HepG2 (cell line): ENCODE data around the gene AMHR2. TPM values are rescaled to one million over a fixed set of nuclear protein-coding genes. Genes with fewer than 3 reads are reported as not detected.

Experiments
- ATAC-seq: fragments of 200-7000 bp; cut with Tn5 transposase; 3 replicates; pipeline ENCODE4 v1.9.1; 2020; ENCODE audit warnings: mild to moderate bottlenecking, moderate library complexity
- BruUV-seq: library from RNA; stranded (reverse); fragments of 400-500 nt; replicated peaks from 2 replicates; lab custom pipeline; 2021; lab: Mats Ljungman, UMichigan
- CTCF ChIA-PET: fragments of 300-600 bp; formaldehyde crosslinking; extraction: SDS; loops from one replicate; lab custom pipeline; 2021; ENCODE audit warnings: low total read pairs, inconsistent platforms, low intra/inter-chr PET ratio; lab: Yijun Ruan, JAX
- POLR2A ChIA-PET: fragments of 350-600 bp; sonication (Branson Sonifier 250); formaldehyde crosslinking; loops from one replicate; lab custom pipeline; 2020; ENCODE audit warnings: antibody characterized with exemption, inconsistent platforms; lab: Yijun Ruan, JAX
- DNase-seq: peaks from one replicate; pipeline ENCODE4 v3.0.0-alpha.2; 2015; ENCODE audit warnings: low spot score
- FAIRE-seq: peaks from 3 replicates; lab custom pipeline; 2011; peaks lifted over from hg19 to GRCh38; lab: Jason Lieb, UNC
- H2AFZ ChIP-seq: one replicate; pipeline ENCODE4 v1.6.1; 2011; ENCODE audit warnings: low read length, inconsistent platforms
- H3K27ac ChIP-seq: fragments of 300-600 bp; 3 replicates; pipeline ENCODE4 v1.8.0; 2011; ENCODE audit warnings: mixed run types, mild to moderate bottlenecking, mixed read lengths, low read length, inconsistent platforms; ENCODE audit not compliant: insufficient read depth; ENCODE audit errors: extremely low read length
- H3K27me3 ChIP-seq, 2 experiments: fragments of 200-600 bp in 1 of 2; 2 replicates in 1 of 2; 3 replicates in 1 of 2; pipeline versions ENCODE4 v1.6.0 to v1.8.0; 2011; ENCODE audit warnings: low read length in 2 of 2, mild to moderate bottlenecking in 2 of 2, moderate library complexity in 2 of 2, inconsistent platforms in 1 of 2; ENCODE audit not compliant: insufficient read depth in 2 of 2, control insufficient read depth in 1 of 2
- H3K36me3 ChIP-seq, 2 experiments: fragments of 200-600 bp in 1 of 2; replicated peaks in 1 of 2; 2 replicates in 1 of 2; 3 replicates in 1 of 2; pipeline versions ENCODE4 v1.5.1 to v1.8.0; 2011; ENCODE audit warnings: low read length in 2 of 2, inconsistent platforms in 1 of 2; ENCODE audit not compliant: insufficient read depth in 2 of 2, control insufficient read depth in 1 of 2
- H3K4me1 ChIP-seq: 2 replicates; pipeline ENCODE4 v1.5.1; 2012; ENCODE audit warnings: low read length, inconsistent platforms; ENCODE audit not compliant: insufficient read depth
- H3K4me2 ChIP-seq: 2 replicates; pipeline ENCODE4 v1.6.0; 2011; ENCODE audit warnings: low read depth, low read length, inconsistent platforms
- H3K4me3 ChIP-seq, 3 experiments: fragments of 200-600 bp in 1 of 3; sonication (generic), shearing (Covaris generic) in 1 of 3; replicated peaks in 1 of 3; 2 replicates each; pipeline ENCODE4 v1.5.1; 2011 to 2016; ENCODE audit warnings: low read length in 3 of 3, inconsistent platforms in 2 of 3, low read depth in 2 of 3, mild to moderate bottlenecking in 2 of 3, control low read depth in 1 of 3, mixed read lengths in 1 of 3; ENCODE audit not compliant: insufficient read depth in 1 of 3
- H3K79me2 ChIP-seq: one replicate; pipeline ENCODE4 v1.6.1; 2011; ENCODE audit warnings: low read length, inconsistent platforms; ENCODE audit not compliant: insufficient read depth
- H3K9ac ChIP-seq: 2 replicates; pipeline ENCODE4 v1.6.0; 2011; ENCODE audit warnings: mild to moderate bottlenecking, low read depth, low read length, inconsistent platforms; ENCODE audit not compliant: insufficient read depth
- H3K9me3 ChIP-seq: 2 replicates; pipeline ENCODE4 v1.5.1; 2012; ENCODE audit warnings: mild to moderate bottlenecking, low read length
- H4K20me1 ChIP-seq: 2 replicates; pipeline ENCODE4 v1.6.0; 2011; ENCODE audit warnings: inconsistent platforms, mild to moderate bottlenecking, low read length, moderate library complexity; ENCODE audit not compliant: insufficient read depth
- JUN ChIP-seq: sonication (generic); formaldehyde crosslinking; IDR thresholded peaks from 2 replicates; pipeline ENCODE4 v1.4.0; 2020; ENCODE audit warnings: mild to moderate bottlenecking, missing genetic modification reagents
- KLF11 ChIP-seq: IDR thresholded peaks from 2 replicates; pipeline ENCODE4 v1.6.1; 2016; ENCODE audit warnings: missing compliant biosample characterization
- LBX2 ChIP-seq: sonication (generic); formaldehyde crosslinking; IDR thresholded peaks from 2 replicates; pipeline ENCODE4 v1.5.0; 2020; ENCODE audit warnings: missing genetic modification reagents, mild to moderate bottlenecking, borderline replicate concordance
- RAD51 ChIP-seq: fragments of 450-650 bp; IDR thresholded peaks from 2 replicates; pipeline ENCODE4 v1.6.1; 2016; ENCODE audit warnings: borderline replicate concordance
- RFX1 ChIP-seq: fragments of 450-650 bp; IDR thresholded peaks from 2 replicates; pipeline ENCODE4 v1.6.1; 2017
- RFXANK ChIP-seq: IDR thresholded peaks from 2 replicates; pipeline ENCODE4 v1.6.1; 2016
- TCF7L2 ChIP-seq: IDR thresholded peaks from 2 replicates; pipeline ENCODE4 v1.6.1; 2011; ENCODE audit warnings: mild to moderate bottlenecking, low read depth, low read length, moderate library complexity
- THYN1 ChIP-seq: sonication (generic); formaldehyde crosslinking; IDR thresholded peaks from 2 replicates; pipeline ENCODE4 v1.8.1; 2023; ENCODE audit warnings: low read depth, mild to moderate bottlenecking, moderate library complexity, missing genetic modification reagents, borderline replicate concordance
- ZBTB2 ChIP-seq: sonication (generic); formaldehyde crosslinking; IDR thresholded peaks from 2 replicates; pipeline ENCODE4 v1.8.0; 2022; ENCODE audit warnings: low read depth, missing genetic modification reagents
- ZNF10 ChIP-seq: sonication (generic); formaldehyde crosslinking; IDR thresholded peaks from 2 replicates; pipeline ENCODE4 v1.4.0; 2020; ENCODE audit warnings: mild to moderate bottlenecking, low read depth, missing genetic modification reagents, borderline replicate concordance
- ZNF317 ChIP-seq: sonication (generic); formaldehyde crosslinking; IDR thresholded peaks from 2 replicates; pipeline ENCODE4 v1.5.0; 2020; ENCODE audit warnings: mild to moderate bottlenecking, missing genetic modification reagents
- WGBS: methylation state at CpG from one replicate; pipeline ENCODE4 v1.1.6; 2017; ENCODE audit warnings: low lambda C conversion rate; 5-methylcytosine and 5-hydroxymethylcytosine counted together
- in situ Hi-C: cut with HindIII; loops from 2 replicates; pipeline ENCODE4 v1.10.0; 2017; ENCODE audit warnings: low pct_unique_long_range_greater_than_20kb; ENCODE audit not compliant: extremely low pct_ligation_motif_present
- intact Hi-C: fragments of 100-400 bp; cut with micrococcal nuclease; formaldehyde crosslinking; loops from one replicate; pipeline ENCODE4 v1.10.0; 2022; ENCODE audit not compliant: unreplicated experiment
- polyA plus RNA-seq, 8 experiments: library from polyadenylated mRNA; depleted of rRNA in 3 of 8; stranded (reverse) in 7 of 8; unstranded in 1 of 8; fragments of >200 nt; fragmentation: Illumina TruSeq in 4 of 8; extraction: Trizol in 4 of 8; gene quantifications; 2 replicates each; pipeline versions ENCODE4 v1.2.1 to v1.2.3, GENCODE V29; 2011 to 2016; ENCODE audit warnings: low read depth in 4 of 8, missing spikeins in 1 of 8, mixed read lengths in 1 of 8; ENCODE audit not compliant: insufficient read depth in 1 of 8
- total RNA-seq, 5 experiments: library from RNA; depleted of rRNA; stranded (reverse); fragments of >200 nt; fragmentation: Illumina TruSeq; extraction: Trizol; gene quantifications; 2 replicates each; pipeline ENCODE4 v1.2.3, GENCODE V29; 2016; ENCODE audit warnings: low read depth in 1 of 5
- TF ChIP-seq, protein P1 (sequence below): conservative IDR thresholded peaks from 2 replicates; pipeline ENCODE4 v1.6.1; 2018; ENCODE audit warnings: missing genetic modification reagents
- TF ChIP-seq, protein P2 (sequence below): sonication (generic); formaldehyde crosslinking; IDR thresholded peaks from 2 replicates; pipeline ENCODE4 v1.5.1; 2020; ENCODE audit warnings: mild to moderate bottlenecking, missing genetic modification reagents, moderate library complexity
- TF ChIP-seq, protein P3 (sequence below), 2 experiments: sonication (generic) in 1 of 2; formaldehyde crosslinking in 1 of 2; IDR thresholded peaks; 2 replicates each; pipeline versions ENCODE4 v1.4.0 to v1.6.1; 2016 to 2020; ENCODE audit warnings: borderline replicate concordance in 1 of 2, low read depth in 1 of 2, mild to moderate bottlenecking in 1 of 2, missing genetic modification reagents in 1 of 2

AMHR2 gene
- total and polyA plus RNA-seq, 2 of the 13 experiments (the other 11 are each of a cell fraction or from before 2014, with no cell fraction given): 0.24 to 0.58 TPM

DNA sequence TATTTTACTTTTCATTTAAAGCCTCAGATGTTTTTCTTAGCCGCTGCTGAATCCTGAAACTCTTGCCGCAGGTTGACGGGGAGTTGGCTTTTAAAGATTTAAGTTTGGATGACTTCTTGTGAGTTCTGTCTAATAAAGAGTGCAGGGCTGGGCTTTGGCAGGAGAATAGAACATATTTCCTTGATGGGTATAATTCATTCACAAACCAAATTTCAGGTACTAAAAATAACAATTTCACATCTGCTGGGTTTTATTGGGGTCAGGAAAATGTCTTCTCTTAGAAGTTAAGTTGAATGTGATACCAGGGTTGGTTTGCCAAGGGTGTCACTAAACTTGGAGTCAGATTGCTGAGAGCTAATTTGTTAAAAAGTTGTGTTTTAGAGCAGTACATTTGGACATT lies 34.0 kb upstream of the AMHR2 start:
- in situ Hi-C loops: no loop called here
- H3K27ac ChIP-seq: no peak overlapping the region
- no peaks in the 10 kb centered on the region for H4K20me1 ChIP-seq

More for the DNA sequence above, 34.0 kb upstream of the AMHR2 start:
- 97% methylated on average over 3 of the region's 3 CpGs for WGBS
- Histone ChIP-seq H3K9me3 (no peaks in the 10 kb centered on the region), H3K4me2 (no peak overlapping the region), H3K79me2 (peaks cover 55% of the 10 kb centered on the region), H3K27me3 (no peaks in the 10 kb centered on the region), H3K36me3 (peaks cover 1 to 10% of the 10 kb centered on the region in 2 experiments; a peak in 2 of 5 replicates), H3K9ac (no peak overlapping the region), H2AFZ (no peak overlapping the region), H3K4me1 (peaks cover 60% of the 10 kb centered on the region), H3K4me3 (no peak overlapping the region)
- FAIRE-seq: no peak
- TF ChIP-seq RAD51 (no peak), RFX1 (no peak), LBX2 (CRISPR knock-in tag) (no peak), ZBTB2 (CRISPR knock-in tag) (no peak), JUN (CRISPR knock-in tag) (no peak), RFXANK (CRISPR knock-in tag) (no peak), TCF7L2 (no peak), KLF11 (CRISPR knock-in tag) (no peak), ZNF317 (CRISPR knock-in tag) (no peak), ZNF10 (CRISPR knock-in tag) (no peak), THYN1 (CRISPR knock-in tag) (no peak)
- TF ChIP-seq, protein P1, sequence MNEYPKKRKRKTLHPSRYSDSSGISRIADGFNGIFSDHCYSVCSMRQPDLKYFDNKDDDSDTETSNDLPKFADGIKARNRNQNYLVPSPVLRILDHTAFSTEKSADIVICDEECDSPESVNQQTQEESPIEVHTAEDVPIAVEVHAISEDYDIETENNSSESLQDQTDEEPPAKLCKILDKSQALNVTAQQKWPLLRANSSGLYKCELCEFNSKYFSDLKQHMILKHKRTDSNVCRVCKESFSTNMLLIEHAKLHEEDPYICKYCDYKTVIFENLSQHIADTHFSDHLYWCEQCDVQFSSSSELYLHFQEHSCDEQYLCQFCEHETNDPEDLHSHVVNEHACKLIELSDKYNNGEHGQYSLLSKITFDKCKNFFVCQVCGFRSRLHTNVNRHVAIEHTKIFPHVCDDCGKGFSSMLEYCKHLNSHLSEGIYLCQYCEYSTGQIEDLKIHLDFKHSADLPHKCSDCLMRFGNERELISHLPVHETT (CRISPR knock-in tag): no peak
- TF ChIP-seq, protein P2, sequence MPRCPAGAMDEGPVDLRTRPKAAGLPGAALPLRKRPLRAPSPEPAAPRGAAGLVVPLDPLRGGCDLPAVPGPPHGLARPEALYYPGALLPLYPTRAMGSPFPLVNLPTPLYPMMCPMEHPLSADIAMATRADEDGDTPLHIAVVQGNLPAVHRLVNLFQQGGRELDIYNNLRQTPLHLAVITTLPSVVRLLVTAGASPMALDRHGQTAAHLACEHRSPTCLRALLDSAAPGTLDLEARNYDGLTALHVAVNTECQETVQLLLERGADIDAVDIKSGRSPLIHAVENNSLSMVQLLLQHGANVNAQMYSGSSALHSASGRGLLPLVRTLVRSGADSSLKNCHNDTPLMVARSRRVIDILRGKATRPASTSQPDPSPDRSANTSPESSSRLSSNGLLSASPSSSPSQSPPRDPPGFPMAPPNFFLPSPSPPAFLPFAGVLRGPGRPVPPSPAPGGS (CRISPR knock-in tag): no peak
- TF ChIP-seq, protein P3, sequence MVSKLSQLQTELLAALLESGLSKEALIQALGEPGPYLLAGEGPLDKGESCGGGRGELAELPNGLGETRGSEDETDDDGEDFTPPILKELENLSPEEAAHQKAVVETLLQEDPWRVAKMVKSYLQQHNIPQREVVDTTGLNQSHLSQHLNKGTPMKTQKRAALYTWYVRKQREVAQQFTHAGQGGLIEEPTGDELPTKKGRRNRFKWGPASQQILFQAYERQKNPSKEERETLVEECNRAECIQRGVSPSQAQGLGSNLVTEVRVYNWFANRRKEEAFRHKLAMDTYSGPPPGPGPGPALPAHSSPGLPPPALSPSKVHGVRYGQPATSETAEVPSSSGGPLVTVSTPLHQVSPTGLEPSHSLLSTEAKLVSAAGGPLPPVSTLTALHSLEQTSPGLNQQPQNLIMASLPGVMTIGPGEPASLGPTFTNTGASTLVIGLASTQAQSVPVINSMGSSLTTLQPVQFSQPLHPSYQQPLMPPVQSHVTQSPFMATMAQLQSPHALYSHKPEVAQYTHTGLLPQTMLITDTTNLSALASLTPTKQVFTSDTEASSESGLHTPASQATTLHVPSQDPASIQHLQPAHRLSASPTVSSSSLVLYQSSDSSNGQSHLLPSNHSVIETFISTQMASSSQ (IDR thresholded peaks at IDR 0.05; ENCODE audit: low read depth): no peak
- TF ChIP-seq, protein P3 (CRISPR knock-in tag; IDR thresholded peaks at IDR 0.05; ENCODE audit: borderline replicate concordance): no peak
- no peak for ATAC-seq
- ChIA-PET POLR2A (no interaction called here), CTCF (no interaction called here)
- intact Hi-C loops: no loop called here
- BruUV-seq: no TSS peak
- DNase-seq: no peak
